Upper lobe of left lung (tissue), 6 donors: Measurements from ENCODE around the gene IDUA. TPM values are rescaled to one million over a fixed set of nuclear protein-coding genes. Genes with fewer than 3 reads are reported as not detected.
A peak's percentile ranks its signal among the peaks of the same experiment; 100 is the strongest.

Source experiments
- ATAC-seq, 2 donors: fragments of 200-7000 bp; cut with Tn5 transposase; one replicate each; pipeline ENCODE4 v1.9.1; 2022; ENCODE audit warnings: mild to moderate bottlenecking in 2 of 2, moderate library complexity in 2 of 2; ENCODE audit not compliant: low FRiP score in 2 of 2
- DNase-seq, 2 donors: peaks; one replicate each; pipeline ENCODE4 v3.0.0-alpha.2; 2019 to 2020
- H3K27ac ChIP-seq, 4 donors: fragments of 200-600 bp; sonication (generic); one replicate each; pipeline ENCODE4 v1.5.1; 2016 to 2019
- H3K27me3 ChIP-seq, 4 donors: fragments of 200-600 bp; sonication (generic); one replicate each; pipeline ENCODE4 v1.5.1; 2017 to 2019
- H3K36me3 ChIP-seq, 4 donors: fragments of 200-600 bp; sonication (generic); one replicate each; pipeline ENCODE4 v1.5.1; 2016 to 2019
- H3K4me1 ChIP-seq, 4 donors: fragments of 200-600 bp; sonication (generic); one replicate each; pipeline ENCODE4 v1.5.1; 2018 to 2019
- H3K4me3 ChIP-seq, 4 donors: fragments of 200-600 bp; sonication (generic); one replicate each; pipeline ENCODE4 v1.5.1; 2017 to 2019; ENCODE audit warnings: mild to moderate bottlenecking in 2 of 4, moderate library complexity in 1 of 4
- H3K9me3 ChIP-seq, 4 donors: fragments of 200-600 bp; sonication (generic); one replicate each; pipeline ENCODE4 v1.5.1; 2018 to 2019
- EP300 ChIP-seq, 4 donors: sonication (generic); formaldehyde crosslinking; IDR thresholded peaks; one replicate each; pipeline ENCODE4 v1.5.1; 2017; ENCODE audit warnings: antibody characterized with exemption in 4 of 4, control low read depth in 2 of 4
- POLR2A ChIP-seq, 4 donors: fragments of 450-650 bp; IDR thresholded peaks; one replicate each; pipeline ENCODE4 v1.5.1; 2016 to 2017; ENCODE audit warnings: antibody characterized with exemption in 4 of 4, mild to moderate bottlenecking in 2 of 4
- POLR2AphosphoS5 ChIP-seq, 2 donors: sonication (generic); formaldehyde crosslinking; IDR thresholded peaks; one replicate each; pipeline ENCODE4 v1.5.1; 2017; ENCODE audit warnings: antibody characterized with exemption in 2 of 2
- WGBS, 2 donors: methylation state at CpG; one replicate each; pipeline ENCODE4 v1.1.5; 2017 to 2018; 5-methylcytosine and 5-hydroxymethylcytosine counted together
- total RNA-seq, 6 donors: library from RNA; depleted of rRNA in 4 of 6; stranded (reverse); fragments of >200 nt in 4 of 6; gene quantifications; one replicate each; pipeline versions ENCODE4 v1.1.0 to v1.2.1, GENCODE V29; 2016 to 2021
- TF ChIP-seq, protein P1 (sequence below), 6 experiments: fragments of 450-650 bp in 4 of 6; fragments of 200-600 bp in 2 of 6; sonication (generic) in 2 of 6; IDR thresholded peaks; one replicate each; pipeline ENCODE4 v1.5.1; 2016 to 2019; ENCODE audit warnings: antibody characterized with exemption in 6 of 6
- donor health status: DM: no; HTN: no; CAD: no; lungs with moderate emphysema.
- donor health status: DM: no; HTN: yes; CAD: no; lungs with severe emphysema.

IDUA gene
- total RNA-seq, 6 donors from 2014 or later: 13.5 to 152 (median 55.9) TPM

GRCh38 chr4:989722-990471 is 3.1 kb downstream of the IDUA start:
- H3K27me3 ChIP-seq: no peaks in the 10 kb centered on the region
- ATAC-seq (no peak), DNase-seq (peak in 1 of 2 donors; percentile 86)
- peaks cover 0 to 18% (median 9%) of the 10 kb centered on the region in 4 donors for H3K36me3 ChIP-seq
- H3K4me1 ChIP-seq: peaks cover 25 to 41% (median 32%) of the 10 kb centered on the region in 4 donors
- 94 to 98% methylated on average over 9 to 50 of the region's 58 CpGs for WGBS, 2 donors
- H3K4me3 ChIP-seq: no peak overlapping the region
- H3K9me3 ChIP-seq: no peaks in the 10 kb centered on the region
- no peak overlapping the region for H3K27ac ChIP-seq
- TF ChIP-seq, protein P1, sequence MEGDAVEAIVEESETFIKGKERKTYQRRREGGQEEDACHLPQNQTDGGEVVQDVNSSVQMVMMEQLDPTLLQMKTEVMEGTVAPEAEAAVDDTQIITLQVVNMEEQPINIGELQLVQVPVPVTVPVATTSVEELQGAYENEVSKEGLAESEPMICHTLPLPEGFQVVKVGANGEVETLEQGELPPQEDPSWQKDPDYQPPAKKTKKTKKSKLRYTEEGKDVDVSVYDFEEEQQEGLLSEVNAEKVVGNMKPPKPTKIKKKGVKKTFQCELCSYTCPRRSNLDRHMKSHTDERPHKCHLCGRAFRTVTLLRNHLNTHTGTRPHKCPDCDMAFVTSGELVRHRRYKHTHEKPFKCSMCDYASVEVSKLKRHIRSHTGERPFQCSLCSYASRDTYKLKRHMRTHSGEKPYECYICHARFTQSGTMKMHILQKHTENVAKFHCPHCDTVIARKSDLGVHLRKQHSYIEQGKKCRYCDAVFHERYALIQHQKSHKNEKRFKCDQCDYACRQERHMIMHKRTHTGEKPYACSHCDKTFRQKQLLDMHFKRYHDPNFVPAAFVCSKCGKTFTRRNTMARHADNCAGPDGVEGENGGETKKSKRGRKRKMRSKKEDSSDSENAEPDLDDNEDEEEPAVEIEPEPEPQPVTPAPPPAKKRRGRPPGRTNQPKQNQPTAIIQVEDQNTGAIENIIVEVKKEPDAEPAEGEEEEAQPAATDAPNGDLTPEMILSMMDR (IDR thresholded peaks at IDR 0.05): no peak

DNA sequence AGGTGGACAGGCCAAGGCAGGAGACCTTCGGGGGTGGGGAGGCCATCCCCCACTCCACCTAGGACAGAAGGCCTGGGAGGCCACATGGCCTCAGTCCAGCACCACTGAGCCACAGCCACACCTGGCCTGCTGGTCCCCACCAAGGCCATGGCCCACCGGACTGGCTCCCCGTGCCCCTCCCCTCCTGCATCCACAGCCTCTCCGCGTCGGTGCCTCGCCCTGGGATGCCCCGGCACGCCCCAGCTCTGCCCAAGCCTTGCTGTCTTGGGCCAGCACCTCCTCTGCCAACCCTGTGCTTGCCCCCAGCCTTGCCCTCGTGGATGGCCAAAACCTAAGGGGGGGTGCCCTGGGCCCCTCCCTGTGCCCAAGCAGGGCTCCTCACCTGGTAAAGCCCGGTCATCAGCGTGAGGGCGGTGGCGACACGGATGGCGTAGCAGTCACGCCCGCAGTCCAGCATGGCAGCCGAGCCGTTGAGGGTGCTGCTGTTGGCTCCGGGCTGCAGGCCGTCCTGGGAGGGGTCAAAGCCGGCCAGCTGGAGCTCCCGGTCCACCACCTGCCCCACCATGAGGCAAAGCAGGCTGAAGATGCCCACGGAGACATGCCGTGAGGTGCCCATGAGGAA is 4.0 kb downstream of the IDUA start:
- H3K27me3 ChIP-seq: no peaks in the 10 kb centered on the region
- no peak for ATAC-seq
- 93 to 100% methylated on average over 10 to 14 of the region's 26 CpGs for WGBS, 2 donors
- no peak overlapping the region for H3K4me3 ChIP-seq
- no peak overlapping the region for H3K27ac ChIP-seq
- H3K9me3 ChIP-seq: no peaks in the 10 kb centered on the region
- TF ChIP-seq POLR2A (IDR thresholded peaks at IDR 0.05): no peak
- no peak for TF ChIP-seq EP300 (IDR thresholded peaks at IDR 0.05)
- TF ChIP-seq, protein P1 (IDR thresholded peaks at IDR 0.05): no peak
- TF ChIP-seq POLR2AphosphoS5 (IDR thresholded peaks at IDR 0.05): no peak
- peaks cover 17 to 33% (median 25%) of the 10 kb centered on the region in 4 donors for H3K4me1 ChIP-seq
- DNase-seq: peak in 1 of 2 donors; percentile 79
- H3K36me3 ChIP-seq: peaks cover 0 to 18% (median 9%) of the 10 kb centered on the region in 4 donors

- DNase-seq: peak in 1 of 2 donors; percentile 83
- Histone ChIP-seq H3K27me3 (peaks cover 0 to 7% (median 0%) of the 10 kb centered on the region in 4 donors), H3K4me1 (peaks cover 10 to 26% (median 19%) of the 10 kb centered on the region in 4 donors), H3K4me3 (no peak overlapping the region), H3K9me3 (no peaks in the 10 kb centered on the region), H3K27ac (peak overlapping the region; percentile 72 to 88 (median 83)), H3K36me3 (peaks cover 0 to 18% (median 9%) of the 10 kb centered on the region in 4 donors)
- WGBS, 2 donors: 92 to 98% methylated on average over 10 to 45 of the region's 50 CpGs
- no peak for ATAC-seq
- TF ChIP-seq EP300 (IDR thresholded peaks at IDR 0.05) (no peak), POLR2A (IDR thresholded peaks at IDR 0.05) (no peak), POLR2AphosphoS5 (IDR thresholded peaks at IDR 0.05) (no peak)
- TF ChIP-seq, protein P1 (IDR thresholded peaks at IDR 0.05): no peak
Measured at GRCh38 chr4:991451-992296, 4.8 kb downstream of the IDUA start.

DNA sequence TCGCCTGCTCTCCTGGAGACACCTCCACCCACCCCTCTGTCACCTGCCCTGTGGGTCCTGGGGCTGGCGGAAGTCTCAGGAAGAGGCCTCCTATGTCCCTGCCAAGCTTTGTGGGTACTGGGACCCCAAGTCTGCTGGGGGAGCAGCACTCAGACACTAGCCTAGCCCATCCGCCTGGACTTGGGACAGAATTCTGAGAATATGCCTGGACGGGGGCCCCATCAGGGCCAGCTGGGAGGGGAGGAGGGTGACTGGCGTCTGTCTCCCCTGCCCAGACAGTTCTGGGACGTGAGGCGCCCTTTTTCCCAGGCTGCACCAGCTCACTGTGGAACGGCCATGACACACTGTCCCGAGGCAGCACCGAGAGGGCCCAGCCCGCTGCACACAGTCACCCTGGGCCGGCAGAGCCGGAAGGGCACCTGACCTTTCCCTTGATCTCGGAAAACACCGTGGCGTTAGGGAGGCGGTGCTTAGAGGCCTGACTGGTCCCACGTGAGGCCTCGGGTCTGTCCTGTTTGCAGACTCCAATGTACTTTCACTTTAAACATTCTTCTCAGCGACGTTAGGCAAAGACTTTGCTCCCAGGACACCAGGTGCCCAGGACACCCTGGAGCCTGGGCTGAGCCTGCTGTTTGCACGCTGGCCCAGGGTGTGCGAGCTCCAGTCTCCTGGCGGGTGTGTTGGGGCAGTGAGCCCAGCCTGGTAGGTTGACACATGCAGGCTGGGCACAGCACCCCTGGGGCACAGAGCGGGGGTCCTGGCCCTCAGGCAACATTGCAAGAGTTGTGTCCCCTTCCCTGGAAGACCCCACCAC is 5.7 kb downstream of the IDUA start:
- TF ChIP-seq POLR2AphosphoS5 (IDR thresholded peaks at IDR 0.05) (peak in 1 of 2 donors; percentile 52), POLR2A (IDR thresholded peaks at IDR 0.05) (peak in 1 of 4 donors; percentile 52), EP300 (IDR thresholded peaks at IDR 0.05) (no peak)
- TF ChIP-seq, protein P1 (IDR thresholded peaks at IDR 0.05): no peak
- 52 to 55% methylated on average over 6 to 20 of the region's 25 CpGs for WGBS, 2 donors
- ATAC-seq: peak; percentile 44 to 88
- peak overlapping the region in 3 of 4 donors; percentile 16 to 39 (median 29) for H3K4me3 ChIP-seq
- H3K27ac ChIP-seq: peak overlapping the region; percentile 72 to 88 (median 83)
- H3K27me3 ChIP-seq: peaks cover 0 to 15% (median 4%) of the 10 kb centered on the region in 4 donors
- H3K36me3 ChIP-seq: peaks cover 0 to 18% (median 9%) of the 10 kb centered on the region in 4 donors
- H3K4me1 ChIP-seq: peaks cover 13 to 27% (median 21%) of the 10 kb centered on the region in 4 donors
- no peaks in the 10 kb centered on the region for H3K9me3 ChIP-seq
- DNase-seq: peak; percentile 83 to 92
